HG03139 (cell line): ENCODE data around the gene LIN9.
A peak's percentile ranks its signal among the peaks of the same experiment; 100 is the strongest.
"Not testable (repeated sequence)": the region's sequence is repeated elsewhere in the genome, so short reads cannot be mapped to it uniquely, and the experiment has no call there.

Source experiments
- ATAC-seq: cut with Tn5 transposase; IDR thresholded peaks from one replicate; pipeline ENCODE4 v1.9.1; 2021; ENCODE audit not compliant: unreplicated experiment

The LIN9 gene

GRCh38 chr1:226308723-226309397 is at the start of gene LIN9:
LIN9 (minus strand) TSS chr1:226309164; CDS start chr1:226309139, 25 bp downstream.
- ATAC-seq, result peak; percentile 69

GRCh38 chr1:226357416-226357815 is 48.5 kb upstream of the LIN9 start:
- no peak for ATAC-seq

GRCh38 chr1:226355669-226356551 is 46.9 kb upstream of the LIN9 start:
- no peak for ATAC-seq

- ATAC-seq, result no peak
Measured at GRCh38 chr1:226355016-226355415, 46.1 kb upstream of the LIN9 start.

GRCh38 chr1:226353698-226354525 is 44.9 kb upstream of the LIN9 start:
- ATAC-seq, result no peak

- ATAC-seq, result no peak
Measured at GRCh38 chr1:226351709-226352108, 42.7 kb upstream of the LIN9 start.

- no peak for ATAC-seq
Measured at GRCh38 chr1:226350519-226350865, 41.5 kb upstream of the LIN9 start.

GRCh38 chr1:226349801-226350518 is 41.0 kb upstream of the LIN9 start:
- ATAC-seq, result no peak

- no peak for ATAC-seq
Measured at GRCh38 chr1:226349081-226349480, 40.1 kb upstream of the LIN9 start.

- no peak for ATAC-seq
Measured at GRCh38 chr1:226344441-226345259, 35.7 kb upstream of the LIN9 start.

GRCh38 chr1:226342656-226343055 is 33.7 kb upstream of the LIN9 start:
- ATAC-seq, result no peak

- ATAC-seq, result not testable (repeated sequence)
Measured at GRCh38 chr1:226340111-226340510, 31.1 kb upstream of the LIN9 start.

GRCh38 chr1:226337276-226337875 is 28.4 kb upstream of the LIN9 start:
- ATAC-seq, result no peak

GRCh38 chr1:226335661-226336060 is 26.7 kb upstream of the LIN9 start:
- no peak for ATAC-seq

- ATAC-seq, result no peak
Measured at GRCh38 chr1:226332947-226333346, 24.0 kb upstream of the LIN9 start.

GRCh38 chr1:226329237-226329636 is 20.3 kb upstream of the LIN9 start:
- ATAC-seq, result no peak

GRCh38 chr1:226327761-226328162 is 18.8 kb upstream of the LIN9 start:
- no peak for ATAC-seq

GRCh38 chr1:226325178-226325577 is 16.2 kb upstream of the LIN9 start:
- no peak for ATAC-seq

- no peak for ATAC-seq
Measured at GRCh38 chr1:226324479-226324878, 15.5 kb upstream of the LIN9 start.

- no peak for ATAC-seq
Measured at GRCh38 chr1:226322986-226323385, 14.0 kb upstream of the LIN9 start.
